GM23338 (cell line): ENCODE results near the gene KRTAP20-2. TPM values are rescaled to one million over a fixed set of nuclear protein-coding genes. Genes with fewer than 3 reads are reported as not detected.

Experiments used
- ATAC-seq: fragments of 200-7000 bp; cut with Tn5 transposase; 3 replicates; pipeline ENCODE4 v1.9.1; 2020
- DNase-seq: peaks from one replicate; pipeline ENCODE4 v3.0.0-alpha.2; 2015; ENCODE audit warnings: low spot score
- H2AFZ ChIP-seq: fragments of 200-600 bp; sonication (generic); 2 replicates; pipeline ENCODE4 v1.8.0; 2016; ENCODE audit warnings: antibody characterized with exemption, mild to moderate bottlenecking, moderate library complexity
- H3F3A ChIP-seq: fragments of 200-600 bp; sonication (generic); replicated peaks from 2 replicates; pipeline ENCODE4 v1.8.0; 2017; ENCODE audit warnings: antibody characterized with exemption, mixed run types, low read depth
- H3K27ac ChIP-seq: fragments of 200-600 bp; sonication (generic); 2 replicates; pipeline ENCODE4 v1.6.1; 2016; ENCODE audit warnings: low read depth
- H3K27me3 ChIP-seq: fragments of 200-600 bp; sonication (generic); 2 replicates; pipeline ENCODE4 v1.8.0; 2016; ENCODE audit warnings: mild to moderate bottlenecking, mixed run types, moderate library complexity; ENCODE audit not compliant: insufficient read depth
- H3K36me3 ChIP-seq: fragments of 200-600 bp; sonication (generic); 2 replicates; pipeline ENCODE4 v1.8.0; 2016; ENCODE audit warnings: mild to moderate bottlenecking; ENCODE audit not compliant: insufficient read depth
- H3K4me1 ChIP-seq: fragments of 200-600 bp; sonication (generic); 2 replicates; pipeline ENCODE4 v1.8.0; 2016; ENCODE audit warnings: mild to moderate bottlenecking, moderate library complexity; ENCODE audit not compliant: insufficient read depth
- H3K4me2 ChIP-seq: fragments of 200-600 bp; sonication (generic); 2 replicates; pipeline ENCODE4 v1.7.1; 2017; ENCODE audit warnings: mixed run types
- H3K4me3 ChIP-seq: fragments of 200-600 bp; sonication (generic); 2 replicates; pipeline ENCODE4 v1.6.1; 2016; ENCODE audit warnings: mixed run types
- H3K79me2 ChIP-seq: fragments of 200-600 bp; sonication (generic); replicated peaks from 2 replicates; pipeline ENCODE4 v1.8.0; 2017; ENCODE audit warnings: mild to moderate bottlenecking; ENCODE audit not compliant: insufficient read depth
- H3K9me2 ChIP-seq: fragments of 200-600 bp; sonication (generic); 2 replicates; pipeline ENCODE4 v1.8.0; 2017; ENCODE audit not compliant: insufficient read depth
- H4K20me1 ChIP-seq: fragments of 200-600 bp; sonication (generic); replicated peaks from 2 replicates; pipeline ENCODE4 v1.8.0; 2017; ENCODE audit warnings: mild to moderate bottlenecking; ENCODE audit not compliant: insufficient read depth
- H3K27ac Mint-ChIP-seq: 2 replicates; pipeline ENCODE4 v1.8.0; 2020; ENCODE audit warnings: inconsistent platforms, mild to moderate bottlenecking, moderate library complexity, mixed read lengths
- H3K27me3 Mint-ChIP-seq: 3 replicates; pipeline ENCODE4 v1.8.0; 2022; ENCODE audit warnings: low read depth, mild to moderate bottlenecking, moderate library complexity, mixed read lengths, inconsistent platforms; ENCODE audit not compliant: insufficient read depth, poor library complexity
- H3K36me3 Mint-ChIP-seq: 3 replicates; pipeline ENCODE4 v1.8.0; 2021; ENCODE audit warnings: low read depth, mild to moderate bottlenecking, inconsistent platforms, moderate library complexity, mixed read lengths
- H3K4me1 Mint-ChIP-seq: 3 replicates; pipeline ENCODE4 v1.8.0; 2020; ENCODE audit warnings: mild to moderate bottlenecking, inconsistent platforms, mixed read lengths
- H3K4me3 Mint-ChIP-seq: 3 replicates; pipeline ENCODE4 v1.8.0; 2021; ENCODE audit warnings: moderate library complexity, mild to moderate bottlenecking, inconsistent platforms, mixed read lengths
- H3K9me3 Mint-ChIP-seq: 3 replicates; pipeline ENCODE4 v1.8.0; 2020; ENCODE audit warnings: moderate library complexity, mild to moderate bottlenecking, inconsistent platforms, mixed read lengths
- ETS1 ChIP-seq: IDR thresholded peaks from 2 replicates; pipeline ENCODE4 v1.6.1; 2016; ENCODE audit warnings: antibody characterized with exemption
- EZH2 ChIP-seq: fragments of 200-600 bp; sonication (generic); IDR thresholded peaks from one replicate; pipeline ENCODE4 v1.8.0; 2017; ENCODE audit warnings: antibody characterized with exemption, mild to moderate bottlenecking, low read depth; ENCODE audit not compliant: unreplicated experiment
- EZH2phosphoT487 ChIP-seq: fragments of 200-600 bp; sonication (generic); IDR thresholded peaks from one replicate; pipeline ENCODE4 v1.8.1; 2018; ENCODE audit warnings: antibody characterized with exemption; ENCODE audit not compliant: unreplicated experiment
- NANOG ChIP-seq: IDR thresholded peaks from 2 replicates; pipeline ENCODE4 v1.6.1; 2016; ENCODE audit warnings: antibody characterized with exemption, borderline replicate concordance
- REST ChIP-seq: IDR thresholded peaks from one replicate; pipeline ENCODE4 v1.6.1; 2018; ENCODE audit warnings: antibody characterized with exemption; ENCODE audit not compliant: unreplicated experiment
- ZNF114 ChIP-seq: fragments of 250-450 bp; sonication (Bioruptor Pico); IDR thresholded peaks from 2 replicates; pipeline ENCODE4 v1.5.0; 2020; ENCODE audit warnings: mild to moderate bottlenecking, moderate library complexity
- ZNF331 ChIP-seq: fragments of 250-450 bp; sonication (Bioruptor Pico); IDR thresholded peaks from 2 replicates; pipeline ENCODE4 v1.5.0; 2020; ENCODE audit warnings: low read depth, mild to moderate bottlenecking, moderate library complexity
- ZNF462 ChIP-seq: fragments of 250-450 bp; sonication (Bioruptor Pico); IDR thresholded peaks from 2 replicates; pipeline ENCODE4 v1.5.0; 2020; ENCODE audit warnings: mild to moderate bottlenecking, moderate library complexity
- polyA plus RNA-seq: library from polyadenylated mRNA; unstranded; fragments of >200 nt; fragmentation: Nextera tagmentation; extraction: Ambion mirVana; gene quantifications from 2 replicates; pipeline ENCODE4 v1.2.1, GENCODE V29; 2016
- total RNA-seq: library from RNA; depleted of rRNA; stranded (reverse); fragments of >200 nt; shearing (Covaris generic); gene quantifications from 2 replicates; pipeline ENCODE4 v1.2.3, GENCODE V29; 2014
- TF ChIP-seq, protein P1 (sequence below), 2 experiments: fragments of 200-600 bp in 1 of 2; sonication (generic) in 1 of 2; conservative IDR thresholded peaks; 2 replicates each; pipeline versions ENCODE4 v1.5.1 to v1.6.1; 2016 to 2017; ENCODE audit warnings: antibody characterized with exemption in 2 of 2, low read depth in 2 of 2, mild to moderate bottlenecking in 2 of 2, moderate library complexity in 1 of 2

The KRTAP20-2 gene
- total and polyA plus RNA-seq, 2 experiments from 2014 or later, result not detected

DNA sequence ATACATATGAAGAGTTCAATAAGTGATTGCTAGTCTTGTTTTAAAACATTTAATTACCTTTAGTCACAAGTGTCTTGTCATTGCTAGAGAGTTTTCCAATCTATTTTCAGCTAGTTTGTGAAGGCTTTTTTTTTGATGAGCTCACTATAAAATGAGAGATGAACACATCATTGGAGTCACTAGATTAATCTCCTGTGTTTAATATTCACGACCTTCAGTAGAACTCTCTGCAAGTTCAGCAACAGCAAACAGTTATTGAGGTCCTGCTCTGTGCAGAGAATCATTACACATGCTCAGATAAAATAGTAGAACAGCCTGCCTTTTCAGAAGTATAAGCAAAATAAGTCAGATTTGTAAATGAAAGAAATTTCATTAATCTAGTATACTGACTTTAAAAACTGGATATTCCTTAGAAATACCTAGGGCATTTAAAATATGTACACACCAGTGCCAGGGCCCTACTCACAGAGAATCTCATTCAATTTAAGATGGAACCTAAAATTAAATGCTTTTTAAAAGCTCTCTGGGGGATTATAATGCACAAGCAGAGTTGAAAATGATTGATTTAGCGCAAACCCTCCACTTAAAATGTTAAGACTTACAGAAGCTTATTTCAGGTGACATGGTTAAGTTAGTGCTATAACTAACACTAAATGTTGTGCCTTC is 38.1 kb downstream of the KRTAP20-2 start:
- no peaks in the 10 kb centered on the region for H3K79me2 ChIP-seq
- no peaks in the 10 kb centered on the region for H4K20me1 ChIP-seq
- H3K9me3 Mint-ChIP-seq, result peaks cover 5% of the 10 kb centered on the region; the same call in 2 of the 3 replicates
- no peaks in the 10 kb centered on the region for H3K36me3 ChIP-seq
- peaks cover 8% of the 10 kb centered on the region; the same call in 1 of the 2 replicates for H3K9me2 ChIP-seq
- H3K4me1 Mint-ChIP-seq, result peaks cover 6% of the 10 kb centered on the region; the same call in 2 of the 3 replicates
- no peak overlapping the region for H3K27ac ChIP-seq
- no peaks in the 10 kb centered on the region for H3F3A ChIP-seq
- no peak overlapping the region for H3K27ac Mint-ChIP-seq
- no peak overlapping the region for H2AFZ ChIP-seq
- H3K4me1 ChIP-seq, result no peaks in the 10 kb centered on the region
- H3K4me2 ChIP-seq, result no peak overlapping the region
- H3K4me3 Mint-ChIP-seq, result no peak overlapping the region
- DNase-seq (no peak), ATAC-seq (no peak)
- no peak overlapping the region for H3K4me3 ChIP-seq
- no peaks in the 10 kb centered on the region for H3K27me3 ChIP-seq
- no peaks in the 10 kb centered on the region for H3K27me3 Mint-ChIP-seq
- peaks cover 6% of the 10 kb centered on the region; the same call in 2 of the 3 replicates for H3K36me3 Mint-ChIP-seq
- TF ChIP-seq ETS1 (no peak), EZH2 (no peak), ZNF331 (CRISPR knock-in tag) (no peak), NANOG (no peak), REST (no peak), ZNF114 (CRISPR knock-in tag) (no peak), ZNF462 (no peak), EZH2phosphoT487 (no peak)
- TF ChIP-seq, protein P1, sequence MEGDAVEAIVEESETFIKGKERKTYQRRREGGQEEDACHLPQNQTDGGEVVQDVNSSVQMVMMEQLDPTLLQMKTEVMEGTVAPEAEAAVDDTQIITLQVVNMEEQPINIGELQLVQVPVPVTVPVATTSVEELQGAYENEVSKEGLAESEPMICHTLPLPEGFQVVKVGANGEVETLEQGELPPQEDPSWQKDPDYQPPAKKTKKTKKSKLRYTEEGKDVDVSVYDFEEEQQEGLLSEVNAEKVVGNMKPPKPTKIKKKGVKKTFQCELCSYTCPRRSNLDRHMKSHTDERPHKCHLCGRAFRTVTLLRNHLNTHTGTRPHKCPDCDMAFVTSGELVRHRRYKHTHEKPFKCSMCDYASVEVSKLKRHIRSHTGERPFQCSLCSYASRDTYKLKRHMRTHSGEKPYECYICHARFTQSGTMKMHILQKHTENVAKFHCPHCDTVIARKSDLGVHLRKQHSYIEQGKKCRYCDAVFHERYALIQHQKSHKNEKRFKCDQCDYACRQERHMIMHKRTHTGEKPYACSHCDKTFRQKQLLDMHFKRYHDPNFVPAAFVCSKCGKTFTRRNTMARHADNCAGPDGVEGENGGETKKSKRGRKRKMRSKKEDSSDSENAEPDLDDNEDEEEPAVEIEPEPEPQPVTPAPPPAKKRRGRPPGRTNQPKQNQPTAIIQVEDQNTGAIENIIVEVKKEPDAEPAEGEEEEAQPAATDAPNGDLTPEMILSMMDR (conservative IDR thresholded peaks at IDR 0.05; ENCODE audit: low read depth in 2 of 2), result no peak
